NCI-H2029 (cell line): ENCODE measurements around the gene GPBP1L1.
"Not testable (repeated sequence)": the region's sequence is repeated elsewhere in the genome, so short reads cannot be mapped to it uniquely, and the experiment has no call there.

Experiments
- DNase-seq: peaks from one replicate; lab custom pipeline; 2025; lab: John Stamatoyannopoulos, UW

GPBP1L1 gene

GRCh38 chr1:45640293-45640692, 46.0 kb downstream of the GPBP1L1 start:
- no peak for DNase-seq

DNA sequence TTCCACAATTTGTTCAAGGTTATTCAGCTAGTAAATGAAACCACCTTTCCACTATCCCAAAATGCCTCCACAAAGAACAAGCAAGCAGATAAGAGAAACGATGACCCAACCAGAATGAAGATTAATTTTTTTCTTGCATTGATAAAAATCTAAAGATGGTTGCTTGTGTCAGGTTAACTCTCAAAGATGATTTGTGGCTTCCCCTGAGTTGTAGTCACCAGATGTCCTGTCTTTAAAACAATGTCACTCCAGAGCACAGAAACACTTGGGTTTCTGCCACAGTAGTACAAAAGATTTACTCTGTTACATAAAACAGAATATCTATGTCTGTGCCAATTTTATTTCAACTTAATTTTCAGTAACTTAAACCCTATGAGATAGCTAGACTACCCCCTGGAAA, 51.1 kb downstream of the GPBP1L1 start:
- DNase-seq = no peak

DNA sequence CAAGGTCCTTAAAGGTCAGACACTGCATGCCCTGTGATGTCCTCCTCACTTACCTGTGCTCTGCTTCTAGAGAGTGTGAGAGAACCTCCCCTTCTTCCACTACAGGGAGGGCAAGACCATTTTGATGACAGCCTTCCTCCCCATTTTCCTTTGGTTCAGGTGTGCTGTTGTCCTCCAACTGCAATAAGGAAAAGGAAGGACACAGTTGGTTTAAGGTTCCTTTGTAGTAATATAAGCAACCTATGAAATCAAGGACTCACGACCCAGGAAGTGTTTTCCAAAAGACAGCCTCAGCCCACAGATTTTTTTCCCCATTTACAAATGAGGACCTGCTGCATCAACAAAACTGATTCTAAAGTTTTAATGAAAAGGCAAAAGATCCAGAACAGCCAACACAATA, 55.9 kb downstream of the GPBP1L1 start:
- no peak for DNase-seq

DNA sequence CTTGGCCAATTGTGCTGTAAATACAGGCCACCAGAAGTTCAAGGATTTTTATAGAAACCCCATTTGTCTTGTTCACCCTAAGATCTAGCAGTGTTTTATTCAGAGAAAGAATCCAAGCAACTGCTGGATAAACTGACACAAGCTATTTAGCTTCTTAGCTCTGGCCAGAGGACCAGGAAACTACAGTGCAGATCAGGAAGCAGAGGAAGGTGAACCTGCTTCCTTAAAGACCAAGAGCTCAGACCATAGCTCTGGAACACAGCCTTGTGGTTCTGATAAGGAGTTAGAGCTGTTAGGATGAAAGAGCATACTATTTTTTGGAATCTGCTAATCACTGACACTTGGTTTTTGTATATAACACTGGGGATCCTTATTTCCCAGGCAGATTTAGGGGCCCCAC, 57.3 kb downstream of the GPBP1L1 start:
- DNase-seq = no peak

DNA sequence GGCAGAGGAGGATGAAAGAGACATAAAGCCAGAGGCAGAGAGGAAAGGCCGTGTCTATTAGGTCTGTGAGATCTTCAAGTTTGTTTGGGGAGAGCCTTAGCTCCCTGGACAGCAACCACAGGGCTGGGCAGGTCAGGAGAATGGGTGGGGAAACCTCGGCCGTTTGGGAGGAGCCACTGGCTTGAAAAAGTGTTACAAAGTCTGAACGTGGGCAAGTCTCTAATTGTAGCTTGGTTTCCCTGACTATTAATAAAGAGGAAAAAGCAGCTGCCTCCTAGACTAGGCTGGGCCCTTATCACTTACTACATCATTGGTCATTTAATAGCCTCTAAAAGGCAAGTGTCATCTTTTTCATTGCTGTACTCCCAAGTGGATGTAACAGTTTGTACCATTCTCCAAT, 62.4 kb downstream of the GPBP1L1 start, which contains the start of gene CCDC17:
CCDC17 (minus strand) TSS at position 83 of the 400 bp plus-strand sequence. CDS start 145 bp downstream, outside the sequence.
- DNase-seq = no peak

- no peak for DNase-seq
Observed at GRCh38 chr1:45622524-45623394, 63.6 kb downstream of the GPBP1L1 start.

GRCh38 chr1:45621895-45622523, 64.3 kb downstream of the GPBP1L1 start:
- DNase-seq = no peak

DNA sequence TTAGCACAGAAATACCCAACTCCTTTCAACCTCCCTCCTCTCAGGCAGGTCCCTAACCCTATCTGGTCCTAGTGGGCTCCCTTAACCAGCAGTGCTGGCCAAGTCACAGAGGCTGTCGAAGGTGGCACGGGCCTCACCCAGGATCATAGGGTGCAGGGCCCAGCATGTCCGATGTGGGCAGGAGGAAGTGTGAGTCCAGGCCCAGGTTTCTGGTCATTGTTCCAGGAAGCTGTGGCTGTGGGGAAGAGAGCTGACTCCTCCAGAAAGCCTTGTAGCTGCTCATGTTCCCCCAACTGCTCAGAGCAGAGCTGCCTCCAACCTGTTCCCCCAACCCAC, 64.9 kb downstream of the GPBP1L1 start:
- no peak for DNase-seq

DNA sequence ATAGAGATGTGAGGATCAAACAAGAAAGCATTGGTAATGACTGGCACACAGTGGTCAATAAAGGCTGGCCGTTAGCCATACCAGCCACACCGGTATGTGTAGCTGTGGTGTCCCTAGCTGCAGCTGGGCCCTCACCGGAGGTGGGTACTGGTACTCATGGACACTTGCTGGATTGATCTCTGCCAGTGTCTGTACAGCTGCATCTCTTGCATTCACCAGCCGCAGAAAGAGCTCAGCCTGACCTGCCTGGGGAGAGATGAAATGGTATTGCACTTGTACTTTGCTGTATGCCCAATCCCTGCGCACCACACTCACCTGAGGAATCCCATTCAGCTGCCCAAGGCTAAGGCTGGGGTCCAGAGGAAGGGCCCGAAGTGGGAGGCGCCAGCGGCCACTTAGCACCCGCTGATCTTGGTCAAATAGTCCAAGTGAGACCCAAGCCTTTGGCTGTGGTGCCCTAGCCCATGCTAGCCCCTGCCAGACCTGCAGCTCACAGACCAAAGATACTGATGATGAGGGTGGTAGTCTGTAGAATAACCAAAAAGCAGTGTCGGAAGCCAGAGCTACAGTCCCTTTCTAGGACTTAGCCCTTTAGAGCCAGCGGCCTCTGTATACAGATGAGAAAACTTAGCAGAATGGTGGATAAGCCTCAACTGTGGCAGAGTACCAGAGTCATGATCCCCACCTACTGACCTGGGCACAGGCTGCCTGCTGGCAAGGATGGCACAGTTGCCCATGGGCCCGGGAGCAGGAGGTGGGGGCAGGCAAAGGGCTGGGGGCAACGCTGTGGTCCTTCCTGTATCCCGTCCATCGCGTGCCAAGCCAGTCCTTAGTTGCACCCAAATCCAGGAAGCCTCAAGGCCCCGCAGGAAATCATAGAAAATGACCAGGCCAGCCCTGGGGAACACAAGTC, 65.5 kb downstream of the GPBP1L1 start:
- no peak for DNase-seq

- DNase-seq = no peak
Observed at GRCh38 chr1:45619149-45619921, 67.0 kb downstream of the GPBP1L1 start.

GRCh38 chr1:45617618-45618017, 68.7 kb downstream of the GPBP1L1 start:
- no peak for DNase-seq

- DNase-seq = no peak
Observed at GRCh38 chr1:45615885-45616284, 70.4 kb downstream of the GPBP1L1 start.

- no peak for DNase-seq
Observed at GRCh38 chr1:45612941-45613579, 73.3 kb downstream of the GPBP1L1 start.

- no peak for DNase-seq
Observed at GRCh38 chr1:45610589-45611226, 75.6 kb downstream of the GPBP1L1 start.

DNA sequence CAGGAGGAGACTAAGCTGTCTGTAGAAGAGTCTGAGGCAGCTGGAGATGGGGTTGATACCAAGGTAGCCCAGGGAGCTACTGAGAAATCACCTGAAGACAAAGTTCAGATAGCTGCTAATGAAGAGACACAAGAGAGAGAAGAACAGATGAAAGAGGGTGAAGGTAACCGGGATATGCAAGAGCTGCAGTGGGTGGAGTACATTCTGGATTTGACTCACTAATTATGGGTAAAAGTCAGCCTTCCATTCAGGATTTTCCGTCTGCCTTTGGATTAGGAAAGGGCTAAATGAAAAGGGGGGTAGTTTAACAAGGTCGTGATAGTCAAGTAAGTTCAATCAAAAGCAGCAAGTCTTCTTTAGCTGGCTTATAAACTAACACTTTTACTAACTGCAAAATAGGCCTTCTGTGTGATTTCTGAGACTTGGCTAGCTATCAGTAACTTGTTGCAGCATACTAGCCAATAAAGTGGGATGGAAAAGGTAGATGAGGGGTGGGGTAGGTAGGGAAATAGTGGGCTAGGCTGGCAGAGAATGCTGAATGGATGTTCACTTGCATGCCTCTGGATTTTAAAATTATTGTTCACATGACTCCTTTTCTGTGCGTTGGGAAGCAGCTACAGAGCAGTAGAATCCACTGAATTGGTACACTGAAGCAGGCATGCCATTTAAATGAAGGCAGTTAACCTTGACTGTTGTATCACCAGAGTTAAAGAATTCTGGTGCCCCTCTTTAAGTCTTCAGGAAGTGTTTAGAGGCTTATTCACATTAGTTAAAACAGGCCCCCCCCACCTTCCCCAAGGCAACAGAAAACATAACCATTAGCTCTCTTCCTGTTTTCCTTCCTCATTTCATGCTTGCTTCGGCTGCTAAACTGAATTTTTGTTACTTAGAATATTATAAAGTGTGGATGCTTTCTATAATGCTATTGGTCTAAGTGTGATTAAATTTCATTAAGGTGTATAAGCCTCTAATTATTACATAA, 77.9 kb downstream of the GPBP1L1 start:
- no peak for DNase-seq

- no peak for DNase-seq
Observed at GRCh38 chr1:45607404-45608074, 78.8 kb downstream of the GPBP1L1 start.

GRCh38 chr1:45604239-45604638, 82.1 kb downstream of the GPBP1L1 start:
- DNase-seq = no peak

- not testable (repeated sequence) for DNase-seq
Observed at GRCh38 chr1:45596765-45597164, 89.6 kb downstream of the GPBP1L1 start.

DNA sequence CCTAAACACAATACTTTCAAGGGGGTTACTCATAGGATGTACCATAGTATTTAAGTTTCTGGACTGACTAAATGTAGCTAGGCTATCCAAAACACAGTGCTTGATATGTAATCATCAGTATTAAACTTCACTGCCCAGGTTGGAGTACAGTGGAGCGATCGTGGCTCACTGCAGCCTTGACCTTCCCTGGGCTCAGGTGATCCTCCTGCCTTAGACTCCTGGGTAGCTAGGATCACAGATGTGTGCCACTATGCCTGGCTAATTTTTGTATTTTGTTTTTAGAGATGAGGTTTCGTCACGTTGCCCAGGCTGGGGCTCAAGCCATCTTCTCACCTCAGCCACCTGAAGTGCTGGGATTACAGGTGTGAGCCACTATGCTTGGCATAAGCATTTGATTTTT, 91.9 kb downstream of the GPBP1L1 start:
- no peak for DNase-seq
